ENCODE data around the gene OTOA.
"Not testable (repeated sequence)": the region's sequence is repeated elsewhere in the genome, so short reads cannot be mapped to it uniquely, and the experiment has no call there.

OTOA gene

GRCh38 chr16:21663889-21664647, at the start of gene OTOA:
TSS of gene OTOA (plus strand) at chr16:21663968. CDS start at chr16:21678515, 14,547 bp downstream.
- DNase-seq (ENCODE audit: low read depth in 1 of 2, low spot score in 1 of 2), result no peak

- DNase-seq (ENCODE audit: low read depth in 1 of 2, low spot score in 1 of 2), result no peak
Observed at GRCh38 chr16:21614896-21615295, 48.9 kb upstream of the OTOA start.

- no peak for DNase-seq (ENCODE audit: low read depth in 1 of 2, low spot score in 1 of 2)
Observed at GRCh38 chr16:21617607-21618006, 46.2 kb upstream of the OTOA start.

GRCh38 chr16:21618281-21618680, 45.5 kb upstream of the OTOA start:
- no peak for DNase-seq (ENCODE audit: low read depth in 1 of 2, low spot score in 1 of 2)

- DNase-seq (ENCODE audit: low read depth in 1 of 2, low spot score in 1 of 2), result no peak
Observed at GRCh38 chr16:21619765-21620425, 43.9 kb upstream of the OTOA start.

GRCh38 chr16:21620592-21620991, 43.2 kb upstream of the OTOA start:
- DNase-seq (ENCODE audit: low read depth in 1 of 2, low spot score in 1 of 2), result no peak

GRCh38 chr16:21622545-21622944, 41.2 kb upstream of the OTOA start:
- no peak for DNase-seq (ENCODE audit: low read depth in 1 of 2, low spot score in 1 of 2)

GRCh38 chr16:21625026-21625425, 38.7 kb upstream of the OTOA start:
- DNase-seq (ENCODE audit: low read depth in 1 of 2, low spot score in 1 of 2), result no peak

GRCh38 chr16:21626659-21627277, 37.0 kb upstream of the OTOA start:
- no peak for DNase-seq (ENCODE audit: low read depth in 1 of 2, low spot score in 1 of 2)

GRCh38 chr16:21628121-21628726, 35.5 kb upstream of the OTOA start:
- no peak for DNase-seq (ENCODE audit: low read depth in 1 of 2, low spot score in 1 of 2)

GRCh38 chr16:21628772-21629171, 35.0 kb upstream of the OTOA start:
- DNase-seq (ENCODE audit: low read depth in 1 of 2, low spot score in 1 of 2), result no peak

- not testable (repeated sequence) for DNase-seq (ENCODE audit: low read depth in 1 of 2, low spot score in 1 of 2)
Observed at GRCh38 chr16:21629616-21630539, 33.9 kb upstream of the OTOA start.

GRCh38 chr16:21630866-21631265, 32.9 kb upstream of the OTOA start:
- not testable (repeated sequence) for DNase-seq (ENCODE audit: low read depth in 1 of 2, low spot score in 1 of 2)

GRCh38 chr16:21631376-21631775, 32.4 kb upstream of the OTOA start:
- DNase-seq (ENCODE audit: low read depth in 1 of 2, low spot score in 1 of 2), result not testable (repeated sequence)

- DNase-seq (ENCODE audit: low read depth in 1 of 2, low spot score in 1 of 2), result not testable (repeated sequence)
Observed at GRCh38 chr16:21631951-21632575, 31.7 kb upstream of the OTOA start.

- DNase-seq (ENCODE audit: low read depth in 1 of 2, low spot score in 1 of 2), result no peak
Observed at GRCh38 chr16:21634216-21634615, 29.6 kb upstream of the OTOA start.

GRCh38 chr16:21635694-21636093, 28.1 kb upstream of the OTOA start:
- not testable (repeated sequence) for DNase-seq (ENCODE audit: low read depth in 1 of 2, low spot score in 1 of 2)

- no peak for DNase-seq (ENCODE audit: low read depth in 1 of 2, low spot score in 1 of 2)
Observed at GRCh38 chr16:21637032-21637968, 26.5 kb upstream of the OTOA start.

GRCh38 chr16:21638573-21638975, 25.2 kb upstream of the OTOA start:
- DNase-seq (ENCODE audit: low read depth in 1 of 2, low spot score in 1 of 2), result no peak

Measured in activated CD4-positive, alpha-beta T cell treated with anti-CD3 and anti-CD28 coated beads, Interleukin-2, amount 50 U/mL, for 24 hours (primary cell).